NCI-H1092 treated with DMSO at 0.1 percent for 48 hours (cell line): Measurements from ENCODE around the gene TRIM63.
A peak's percentile ranks its signal among the peaks of the same experiment; 100 is the strongest.

ENCODE experiments used
- DNase-seq: peaks from one replicate; lab custom pipeline; 2025; lab: John Stamatoyannopoulos, UW

The TRIM63 gene

GRCh38 chr1:26034504-26035202 is 32.8 kb downstream of the TRIM63 start:
- DNase-seq: no peak

GRCh38 chr1:26032656-26033357 is 34.6 kb downstream of the TRIM63 start:
- no peak for DNase-seq

- no peak for DNase-seq
Observed at GRCh38 chr1:26031611-26032220, 35.7 kb downstream of the TRIM63 start.

GRCh38 chr1:26031196-26031595 is 36.2 kb downstream of the TRIM63 start:
- DNase-seq: no peak

- DNase-seq: no peak
Observed at GRCh38 chr1:26029864-26030481, 37.5 kb downstream of the TRIM63 start.

DNA sequence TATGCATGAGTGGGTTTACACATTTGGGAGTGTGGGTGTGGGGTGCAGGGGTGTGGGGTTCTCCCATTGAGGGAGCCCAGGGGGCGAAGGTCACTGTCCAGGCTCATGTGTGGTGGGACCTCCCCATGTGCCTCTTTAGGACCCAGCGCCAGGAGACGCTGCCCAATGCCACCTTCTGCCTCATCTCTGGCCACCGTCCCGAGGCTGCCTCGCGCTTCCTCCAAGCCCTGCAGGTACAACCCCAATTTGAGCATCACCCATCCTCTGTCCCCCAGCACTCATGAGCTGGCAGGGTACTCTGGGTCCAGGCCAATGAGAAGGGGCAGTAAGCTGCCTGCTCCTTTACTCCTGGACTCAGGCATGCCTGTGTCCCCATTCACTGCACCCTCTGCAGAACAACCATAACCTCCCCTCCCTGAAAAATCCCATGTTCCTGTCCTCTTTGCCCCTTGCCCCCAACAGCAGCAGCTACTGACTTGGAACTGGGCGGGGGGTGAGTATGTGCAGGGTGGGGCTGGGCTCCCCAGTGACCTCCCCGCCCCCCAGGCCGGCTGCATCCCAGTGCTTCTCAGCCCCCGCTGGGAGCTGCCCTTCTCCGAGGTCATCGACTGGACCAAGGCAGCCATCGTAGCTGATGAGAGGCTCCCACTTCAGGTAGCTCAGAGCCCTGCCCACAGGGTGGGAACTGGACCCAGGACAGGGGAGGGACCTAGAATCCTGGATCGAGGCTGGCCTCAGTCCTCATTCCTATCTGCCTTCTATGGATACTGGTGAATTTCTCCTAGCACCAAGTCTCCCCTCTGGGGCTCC is 38.2 kb downstream of the TRIM63 start:
- DNase-seq: no peak

- DNase-seq: no peak
Observed at GRCh38 chr1:26028490-26028980, 38.9 kb downstream of the TRIM63 start.

DNA sequence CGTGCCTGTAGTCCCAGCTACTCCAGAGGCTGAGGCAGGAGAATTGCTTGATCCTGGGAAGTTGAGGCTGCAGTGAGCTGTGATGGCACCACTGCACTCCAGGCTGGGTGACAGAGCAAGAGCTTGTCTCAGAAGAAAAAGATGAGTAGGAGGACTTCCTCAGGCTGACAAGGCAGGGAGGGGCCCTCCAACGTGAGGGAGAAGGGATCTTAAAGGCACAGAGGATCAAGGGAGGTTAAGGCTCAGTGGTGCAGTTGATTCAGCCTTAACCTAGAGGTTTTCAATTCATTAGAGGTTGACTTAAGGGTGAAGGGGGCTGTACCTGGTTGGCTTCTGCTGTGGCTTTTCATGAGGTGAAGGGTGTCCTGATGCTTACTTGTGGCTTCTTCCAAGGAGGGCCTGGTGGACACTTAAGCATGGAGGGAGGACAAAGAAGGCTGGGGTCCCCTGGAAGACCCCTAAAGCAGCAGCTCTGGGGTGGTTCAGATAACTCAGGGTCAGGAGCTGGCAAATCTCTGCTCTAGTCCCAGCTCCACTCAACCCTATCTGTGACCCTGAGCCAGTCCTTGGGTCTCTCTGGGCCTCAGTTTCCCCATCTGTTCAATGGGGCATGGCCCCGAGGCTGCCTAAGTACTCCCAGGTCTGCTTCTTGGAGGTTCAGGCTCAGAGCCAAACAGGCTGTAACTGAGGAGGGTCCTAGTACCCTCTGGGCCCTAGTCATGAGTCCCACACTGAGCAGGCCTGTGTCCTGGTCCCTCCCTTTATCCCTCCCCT is 39.5 kb downstream of the TRIM63 start:
- no peak for DNase-seq

DNA sequence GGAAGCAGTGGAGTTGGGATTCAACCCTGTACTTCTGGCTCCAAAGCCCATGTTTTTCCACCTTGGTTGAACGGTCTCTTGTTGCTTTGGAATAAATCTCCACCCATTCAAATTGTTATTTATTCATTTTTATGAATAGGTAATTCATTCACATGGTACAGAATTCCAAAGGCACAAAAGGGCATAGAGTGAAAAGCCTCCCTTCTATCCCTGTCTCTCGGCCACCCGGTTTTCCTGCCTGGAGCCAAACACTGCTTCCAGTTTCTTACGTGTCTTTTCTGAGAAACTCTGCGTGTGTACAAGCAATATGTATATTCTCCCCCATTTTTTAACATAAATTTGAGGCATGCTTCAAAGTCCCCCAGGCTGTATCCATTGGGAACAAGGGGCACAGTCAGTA is 41.9 kb downstream of the TRIM63 start:
- no peak for DNase-seq

DNA sequence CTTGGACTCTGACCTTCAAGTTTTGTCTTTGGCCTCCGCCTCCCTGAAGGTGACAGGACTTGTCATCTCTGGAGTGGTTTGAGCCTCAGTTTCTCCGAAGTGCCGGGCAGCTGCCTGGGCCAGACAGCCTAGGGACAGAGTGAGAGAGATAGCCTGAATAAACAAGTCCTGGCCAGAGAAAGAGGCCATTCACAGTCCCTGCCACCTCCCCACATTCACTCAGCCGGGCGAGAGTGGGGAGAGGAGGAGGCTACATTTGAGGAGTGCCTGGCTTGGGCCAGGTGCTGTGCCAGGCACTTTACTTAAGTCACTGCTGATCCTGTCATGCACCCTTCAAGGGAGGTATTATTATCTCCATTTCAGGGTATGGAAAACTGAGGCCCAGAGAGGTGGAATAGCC is 42.4 kb downstream of the TRIM63 start:
- no peak for DNase-seq

DNA sequence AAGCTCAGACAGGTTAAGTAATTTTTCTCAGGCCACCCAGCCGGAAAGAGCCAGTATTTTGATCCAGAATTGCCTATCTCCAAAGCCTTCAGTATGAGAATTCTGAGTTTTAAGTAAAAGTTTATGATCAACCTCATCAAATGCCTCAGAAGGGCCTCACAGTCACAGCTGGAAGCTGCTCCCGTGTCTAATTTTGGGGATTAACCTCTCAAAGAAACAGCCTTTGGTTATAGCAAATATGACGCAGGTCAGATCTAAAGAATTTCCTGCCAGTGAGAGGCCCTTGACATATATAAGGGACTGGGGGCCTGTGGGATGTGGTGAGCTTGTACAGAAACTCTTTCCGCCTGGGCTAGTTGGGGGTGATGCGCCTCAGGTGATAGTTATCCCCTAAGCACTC is 43.6 kb downstream of the TRIM63 start:
- DNase-seq: no peak

- no peak for DNase-seq
Observed at GRCh38 chr1:26023009-26023408, 44.4 kb downstream of the TRIM63 start.

- no peak for DNase-seq
Observed at GRCh38 chr1:26022404-26022779, 45.0 kb downstream of the TRIM63 start.

DNA sequence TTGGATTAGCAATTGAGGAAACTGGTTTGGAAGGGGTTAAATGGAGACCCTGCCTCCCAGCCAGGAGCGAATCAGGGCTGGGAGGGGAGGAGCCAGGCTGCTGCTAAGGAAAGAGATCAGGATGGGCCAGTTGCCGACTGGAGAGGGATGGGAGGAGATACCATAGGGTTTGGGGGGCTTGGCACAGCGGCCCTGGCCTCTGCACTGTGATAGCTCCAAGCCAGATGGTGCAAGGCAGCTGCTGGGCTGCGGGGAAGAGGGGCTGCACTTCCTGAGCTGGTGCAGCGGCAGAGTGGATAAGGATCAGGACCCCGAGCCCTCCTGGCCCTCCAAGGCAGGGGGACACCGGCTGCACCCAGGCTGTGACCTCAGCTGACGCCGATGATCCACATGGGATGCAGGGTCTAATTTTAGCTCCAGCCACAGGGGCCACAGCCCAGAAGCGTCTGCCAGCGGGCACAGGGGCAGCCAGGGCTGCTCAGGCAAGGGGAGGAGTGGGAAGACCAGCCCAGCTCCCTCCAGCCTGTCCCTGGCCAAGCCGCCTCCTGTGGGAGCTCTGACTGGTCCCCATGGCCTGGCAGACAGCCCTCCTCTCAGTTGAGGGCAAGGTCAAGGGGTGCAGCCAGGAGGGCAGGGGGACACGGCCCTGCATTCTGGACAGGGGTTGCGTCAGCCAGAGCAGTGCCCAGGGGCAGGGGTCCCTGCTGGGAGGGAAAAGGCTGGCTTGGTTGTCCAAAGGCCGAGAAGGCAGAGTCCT is 45.6 kb downstream of the TRIM63 start, which contains the start of gene EXTL1:
Gene EXTL1, plus strand, starts transcription at position 129 of the 757 bp plus-strand sequence. CDS start 872 bp downstream, outside the sequence.
- peak; percentile 45 for DNase-seq

GRCh38 chr1:26020941-26021646 is 46.3 kb downstream of the TRIM63 start:
- DNase-seq: no peak

DNA sequence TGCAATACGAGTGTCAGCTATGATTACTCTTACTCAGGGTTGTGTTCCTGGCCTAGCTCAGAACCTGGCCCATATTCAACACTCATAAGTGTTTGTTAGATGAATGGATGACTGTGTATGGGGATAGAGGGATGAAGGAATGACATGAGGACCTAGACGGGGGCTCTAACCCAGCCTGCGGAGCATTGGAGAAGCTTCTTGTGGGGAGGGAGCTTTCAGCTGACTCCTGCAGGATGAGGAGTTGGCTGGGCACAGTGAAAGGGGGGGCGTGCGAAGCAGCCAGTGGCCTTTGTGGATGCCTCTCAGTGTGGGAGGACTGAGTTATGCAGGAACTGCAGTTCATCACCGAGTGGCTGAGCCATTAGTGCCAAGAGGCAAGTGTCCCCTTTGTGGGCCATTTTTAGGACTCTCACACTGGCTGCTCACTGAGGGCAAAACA is 47.1 kb downstream of the TRIM63 start:
- DNase-seq: no peak

DNA sequence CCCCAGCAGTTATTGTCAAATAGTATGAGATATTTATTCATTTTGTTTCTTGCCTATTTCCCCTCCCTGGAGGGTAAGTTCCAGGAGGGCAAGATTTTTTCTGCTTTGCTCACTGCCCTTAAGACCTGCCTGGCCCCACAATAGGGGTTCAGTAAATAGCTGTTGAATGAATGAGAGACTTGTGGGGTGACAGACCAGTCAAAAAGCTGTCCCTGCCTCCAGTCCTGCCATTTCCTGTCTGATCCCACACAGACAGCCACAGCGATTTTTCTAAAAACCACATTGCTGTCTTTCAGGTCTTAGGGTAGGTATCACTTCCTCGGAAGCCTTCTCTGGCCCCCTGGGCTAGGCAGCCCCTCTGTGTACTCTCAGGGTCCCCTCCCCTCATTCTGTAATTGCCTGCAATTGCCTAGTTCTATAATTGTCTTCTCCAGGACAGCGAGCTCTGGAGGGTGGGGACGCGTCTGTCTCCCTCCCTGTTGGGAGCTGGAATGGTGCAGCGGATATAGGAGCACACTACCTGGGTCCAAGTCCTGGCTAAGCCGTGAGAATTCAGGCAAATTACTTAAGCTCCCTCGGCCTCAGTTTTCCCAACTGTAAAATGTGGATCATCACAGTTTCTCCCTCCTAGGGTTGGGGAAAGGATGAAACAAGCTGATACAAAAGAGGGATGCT is 47.7 kb downstream of the TRIM63 start:
- no peak for DNase-seq

- no peak for DNase-seq
Observed at GRCh38 chr1:26017606-26018005, 49.8 kb downstream of the TRIM63 start.
